H1 (cell line): Measurements from ENCODE around the gene ACSL3. TPM values are rescaled to one million over a fixed set of nuclear protein-coding genes. Genes with fewer than 3 reads are reported as not detected.
A peak's percentile ranks its signal among the peaks of the same experiment; 100 is the strongest.

Experiments
- CTCF ChIA-PET: fragments of 300-600 bp; sonication (Branson Sonifier 250); formaldehyde crosslinking; loops from one replicate; lab custom pipeline; 2021; ENCODE audit not compliant: partially characterized antibody; lab: Charles Lee
- POLR2A ChIA-PET: fragments of 300-600 bp; sonication (Branson Sonifier 250); formaldehyde crosslinking; loops from one replicate; lab custom pipeline; 2021; ENCODE audit warnings: inconsistent platforms; ENCODE audit not compliant: partially characterized antibody; lab: Charles Lee
- DNase-seq, 2 experiments: peaks; one replicate each; pipeline versions ENCODE4 v3.0.0 to v3.0.0-alpha.2; 2010 to 2022; ENCODE audit warnings: low spot score in 2 of 2, low read depth in 1 of 2, mixed read lengths in 1 of 2
- FAIRE-seq: peaks from 2 replicates; lab custom pipeline; 2011; peaks lifted over from hg19 to GRCh38; lab: Jason Lieb, UNC
- H2AFZ ChIP-seq: 2 replicates; pipeline ENCODE4 v1.8.1; 2012; ENCODE audit warnings: low read length, inconsistent platforms
- H2AK5ac ChIP-seq: 2 replicates; pipeline ENCODE4 v1.6.1; 2013; ENCODE audit warnings: low read depth, low read length
- H2BK120ac ChIP-seq: replicated peaks from 2 replicates; pipeline ENCODE3; 2013; ENCODE audit warnings: low read depth, low read length, inconsistent platforms
- H2BK12ac ChIP-seq: 2 replicates; pipeline ENCODE4 v1.6.1; 2013; ENCODE audit warnings: low read depth, low read length
- H2BK15ac ChIP-seq: 2 replicates; pipeline ENCODE4 v1.6.1; 2013; ENCODE audit warnings: low read length
- H2BK20ac ChIP-seq: 2 replicates; pipeline ENCODE4 v1.6.1; 2013; ENCODE audit warnings: low read length
- H2BK5ac ChIP-seq: 2 replicates; pipeline ENCODE4 v1.6.1; 2013; ENCODE audit warnings: low read depth, low read length
- H3K14ac ChIP-seq: 2 replicates; pipeline ENCODE4 v1.6.1; 2013; ENCODE audit warnings: inconsistent platforms; ENCODE audit not compliant: insufficient read length
- H3K18ac ChIP-seq: 2 replicates; pipeline ENCODE4 v1.6.1; 2013; ENCODE audit warnings: low read length; ENCODE audit errors: extremely low read depth
- H3K23ac ChIP-seq: 2 replicates; pipeline ENCODE4 v1.6.1; 2013; ENCODE audit warnings: inconsistent platforms; ENCODE audit not compliant: insufficient read length
- H3K23me2 ChIP-seq: 2 replicates; pipeline ENCODE4 v1.6.1; 2013; ENCODE audit warnings: low read depth, low read length
- H3K27ac ChIP-seq: 2 replicates; pipeline ENCODE4 v1.6.1; 2011; ENCODE audit warnings: low read depth, low read length, inconsistent platforms
- H3K27me3 ChIP-seq, 4 experiments: replicated peaks in 1 of 4; 1 replicate in 1 of 4; 2 replicates in 3 of 4; pipeline versions ENCODE4 v1.6.1 to v1.8.1; 2011 to 2013; ENCODE audit warnings: low read length in 3 of 4, mild to moderate bottlenecking in 3 of 4, inconsistent platforms in 2 of 4, mixed read lengths in 2 of 4, moderate library complexity in 1 of 4; ENCODE audit not compliant: control insufficient read depth in 3 of 4, insufficient read depth in 3 of 4; ENCODE audit errors: extremely low read depth in 1 of 4
- H3K36me3 ChIP-seq, 4 experiments: 2 replicates each; pipeline versions ENCODE4 v1.6.1 to v1.8.1; 2011 to 2013; ENCODE audit warnings: mild to moderate bottlenecking in 4 of 4, low read length in 3 of 4, moderate library complexity in 2 of 4, control low read depth in 1 of 4, inconsistent platforms in 1 of 4; ENCODE audit not compliant: insufficient read depth in 4 of 4, control insufficient read depth in 2 of 4
- H3K4ac ChIP-seq: replicated peaks from 2 replicates; pipeline ENCODE3; 2013; ENCODE audit warnings: low read length, low read depth, mixed read lengths, inconsistent platforms; ENCODE audit not compliant: insufficient read length
- H3K4me1 ChIP-seq, 4 experiments: replicated peaks in 1 of 4; 1 replicate in 1 of 4; 2 replicates in 3 of 4; pipeline versions ENCODE4 v1.6.1 to v1.8.1; 2011 to 2013; ENCODE audit warnings: low read length in 3 of 4, inconsistent platforms in 2 of 4, mixed read lengths in 1 of 4; ENCODE audit not compliant: insufficient read depth in 4 of 4, control insufficient read depth in 3 of 4
- H3K4me2 ChIP-seq, 2 experiments: 2 replicates each; pipeline versions ENCODE4 v1.6.1 to v1.8.1; 2011 to 2013; ENCODE audit warnings: low read depth in 2 of 2, low read length in 2 of 2, control low read depth in 1 of 2, inconsistent platforms in 1 of 2, mild to moderate bottlenecking in 1 of 2; ENCODE audit not compliant: insufficient read depth in 1 of 2
- H3K4me3 ChIP-seq, 4 experiments: fragments of 200-600, 300-600 bp in 1 of 4; sonication (generic), shearing (Covaris generic), sonication (Bioruptor Twin) in 1 of 4; 2 replicates each; pipeline versions ENCODE4 v1.5.1 to v1.8.1; 2011 to 2016; ENCODE audit warnings: low read length in 4 of 4, low read depth in 3 of 4, control low read depth in 2 of 4, inconsistent platforms in 2 of 4, mild to moderate bottlenecking in 2 of 4, mixed read lengths in 1 of 4, moderate library complexity in 1 of 4; ENCODE audit not compliant: insufficient read depth in 2 of 4; ENCODE audit errors: extremely low read depth in 1 of 4
- H3K56ac ChIP-seq: replicated peaks from 2 replicates; pipeline ENCODE3; 2013; ENCODE audit warnings: low read depth, mild to moderate bottlenecking, mixed read lengths, low read length, inconsistent platforms; ENCODE audit not compliant: insufficient read length
- H3K79me1 ChIP-seq: 2 replicates; pipeline ENCODE4 v1.6.1; 2013; ENCODE audit warnings: low read depth, low read length, control low read depth
- H3K79me2 ChIP-seq, 2 experiments: 2 replicates each; pipeline versions ENCODE4 v1.6.1 to v1.8.1; 2012 to 2013; ENCODE audit warnings: low read length in 2 of 2, mild to moderate bottlenecking in 2 of 2, inconsistent platforms in 1 of 2; ENCODE audit not compliant: insufficient read depth in 2 of 2, control insufficient read depth in 1 of 2
- H3K9ac ChIP-seq, 4 experiments: replicated peaks in 1 of 4; 1 replicate in 1 of 4; 2 replicates in 3 of 4; pipeline versions ENCODE4 v1.6.1 to v1.8.1; 2011 to 2013; ENCODE audit warnings: low read depth in 3 of 4, low read length in 3 of 4, control low read depth in 2 of 4, mild to moderate bottlenecking in 2 of 4, moderate library complexity in 2 of 4, inconsistent platforms in 1 of 4; ENCODE audit errors: extremely low read depth in 1 of 4
- H3K9me3 ChIP-seq, 2 experiments: 2 replicates each; pipeline versions ENCODE4 v1.6.1 to v1.8.1; 2012 to 2013; ENCODE audit warnings: mild to moderate bottlenecking in 2 of 2, moderate library complexity in 2 of 2, control low read depth in 1 of 2, inconsistent platforms in 1 of 2, low read depth in 1 of 2, low read length in 1 of 2, mixed read lengths in 1 of 2; ENCODE audit not compliant: insufficient read depth in 2 of 2
- H4K20me1 ChIP-seq, 2 experiments: replicated peaks in 1 of 2; 2 replicates each; pipeline versions ENCODE3 to v1.8.1; 2011 to 2013; ENCODE audit warnings: inconsistent platforms in 2 of 2, low read length in 2 of 2, mild to moderate bottlenecking in 1 of 2; ENCODE audit not compliant: insufficient read depth in 2 of 2, control insufficient read depth in 1 of 2
- H4K5ac ChIP-seq: 2 replicates; pipeline ENCODE4 v1.6.1; 2013; ENCODE audit warnings: low read length, low read depth, mixed read lengths, inconsistent platforms; ENCODE audit not compliant: insufficient read length
- H4K8ac ChIP-seq: 2 replicates; pipeline ENCODE4 v1.8.0; 2013; ENCODE audit warnings: mild to moderate bottlenecking, moderate library complexity, low read length, inconsistent platforms; ENCODE audit not compliant: insufficient read depth; ENCODE audit errors: extremely low read depth
- H4K91ac ChIP-seq: replicated peaks from 2 replicates; pipeline ENCODE3; 2013; ENCODE audit warnings: low read length, mixed read lengths, inconsistent platforms; ENCODE audit not compliant: insufficient read length
- WGBS, 2 experiments: shearing (Covaris generic) in 1 of 2; methylation state at CpG; one replicate each; pipeline versions ENCODE4 v1.1.6 to v1.1.7; 2013 to 2015; ENCODE audit warnings: low lambda C conversion rate in 2 of 2, mixed read lengths in 2 of 2, inconsistent platforms in 1 of 2, low coverage in 1 of 2, missing lambda C conversion rate in 1 of 2; ENCODE audit not compliant: insufficient replicate concordance in 2 of 2, insufficient coverage in 1 of 2, insufficient read length in 1 of 2; ENCODE audit errors: extremely low coverage in 1 of 2, missing lambda C conversion rate in 1 of 2; 5-methylcytosine and 5-hydroxymethylcytosine counted together
- polyA plus RNA-seq, 7 experiments: library from polyadenylated mRNA; depleted of rRNA in 3 of 7; stranded (reverse) in 5 of 7; unstranded in 2 of 7; fragments of >200 nt in 5 of 7; fragments of 200-250 nt in 2 of 7; gene quantifications; 1 replicate in 5 of 7; 2 replicates in 1 of 7; 4 replicates in 1 of 7; pipeline versions ENCODE4 v1.2.1 to v1.2.3, GENCODE V29; 2011 to 2013; ENCODE audit warnings: missing spikeins in 2 of 7, mixed read lengths in 2 of 7
- total RNA-seq: library from RNA; stranded (reverse); fragmentation: NEBNext Ultra II Directional; extraction: Animal tissue kit (Norgen Biotek cat#: 25700); gene quantifications from 2 replicates; pipeline ENCODE4 v1.2.1, GENCODE V29; 2021

The ACSL3 gene
- total and polyA plus RNA-seq, 2 of the 8 experiments (the other 6 are each of a cell fraction or from before 2014, with no cell fraction given) = 37.5 to 98.1 TPM

DNA sequence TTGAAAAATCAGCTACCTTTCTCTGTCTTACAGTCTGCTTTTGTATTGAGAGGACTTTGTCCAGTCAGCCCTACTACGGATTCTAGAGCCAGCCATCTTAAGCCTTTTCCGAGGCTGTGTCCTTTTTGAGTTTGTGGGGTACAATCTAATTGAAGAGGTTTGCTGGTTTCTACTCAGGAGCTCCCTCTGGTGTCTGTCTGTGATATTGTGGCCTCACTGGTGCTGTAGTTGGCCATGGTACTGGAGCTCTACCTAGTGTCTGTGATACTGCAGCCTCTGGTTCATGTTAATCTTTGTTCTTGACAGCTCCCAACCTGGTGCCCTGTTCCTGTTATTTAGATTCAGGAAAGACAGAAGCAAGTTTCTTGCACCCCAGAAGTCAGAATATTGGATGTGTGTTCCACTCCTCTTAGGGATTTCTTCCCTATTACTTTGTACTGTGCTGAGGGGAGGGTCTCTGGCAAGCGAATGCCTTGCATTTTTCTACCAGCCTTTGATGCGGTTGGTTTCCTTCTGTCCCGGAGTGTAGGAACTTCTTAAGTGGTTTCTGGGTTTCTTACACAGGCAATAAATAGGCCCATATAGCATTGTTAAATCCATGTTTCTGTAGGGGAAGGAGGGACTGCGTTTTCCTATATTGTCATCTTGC is 78.5 kb downstream of the ACSL3 start:
- H3K23ac ChIP-seq = no peak overlapping the region
- POLR2A ChIA-PET = interaction anchor here (1.0 kb wide), 1 partner anchor 9 kb away, joined by 3 read pairs; no protein-coding TSS in a partner anchor
- no peak overlapping the region for H4K91ac ChIP-seq
- CTCF ChIA-PET = interaction anchor here (0.5 to 5.0 kb wide), 42 partner anchors 9 to 385 kb away, joined by 3 to 32 read pairs (median 4); no protein-coding TSS in a partner anchor
- H3K4ac ChIP-seq = no peak overlapping the region
- no peak overlapping the region for H2BK12ac ChIP-seq
- H3K79me1 ChIP-seq = no peaks in the 10 kb centered on the region; the same call in 1 of the 2 replicates
- 83% methylated on average over 6 of the region's 6 CpGs; no CpG with 5 or more reads in 1 of the 2 experiments for WGBS, 2 experiments
- no peaks in the 10 kb centered on the region for H3K9me3 ChIP-seq
- no peaks in the 10 kb centered on the region for H3K27me3 ChIP-seq
- no peaks in the 10 kb centered on the region for H3K23me2 ChIP-seq
- no peak overlapping the region for H4K5ac ChIP-seq
- H4K8ac ChIP-seq = no peak overlapping the region
- no peak overlapping the region for H3K4me2 ChIP-seq
- peaks cover 0 to 6% (median 1%) of the 10 kb centered on the region in 4 experiments; a peak in 3 of 7 replicates for H3K4me1 ChIP-seq
- peaks cover 0 to 5% of the 10 kb centered on the region in 2 experiments for H4K20me1 ChIP-seq
- no peak overlapping the region for H2BK15ac ChIP-seq
- DNase-seq = peak; percentile 59 to 94
- peak; percentile 95 for FAIRE-seq
- H2BK5ac ChIP-seq = no peak overlapping the region
- no peak overlapping the region for H2BK20ac ChIP-seq
- H2AFZ ChIP-seq = no peak overlapping the region
- peaks cover 0 to 30% (median 7%) of the 10 kb centered on the region in 4 experiments; a peak in 6 of 8 replicates for H3K36me3 ChIP-seq
- H3K14ac ChIP-seq = no peak overlapping the region
- H3K79me2 ChIP-seq = peaks cover 0 to 5% of the 10 kb centered on the region in 2 experiments; a peak in 1 of 4 replicates
- H3K4me3 ChIP-seq = no peak overlapping the region
- H2AK5ac ChIP-seq = no peak overlapping the region
- no peak overlapping the region for H3K18ac ChIP-seq
- no peak overlapping the region for H3K27ac ChIP-seq
- H2BK120ac ChIP-seq = no peak overlapping the region
- H3K56ac ChIP-seq = no peak overlapping the region
- no peak overlapping the region for H3K9ac ChIP-seq
